Stimulated activated CD4-positive, alpha-beta T cell treated with anti-CD3 and anti-CD28 coated beads, Interleukin-15, amount 100 ng/mL, for 48 hours (primary cell): ENCODE measurements around the gene SLC9A5.

Source experiments
- DNase-seq, 2 donors: peaks; one replicate each; pipeline ENCODE4 v3.0.0-alpha.2; 2020; ENCODE audit warnings: low read depth in 2 of 2

SLC9A5 gene

GRCh38 chr16:67215706-67216105 is 33.1 kb upstream of the SLC9A5 start:
- no peak for DNase-seq

- no peak for DNase-seq
Observed at GRCh38 chr16:67216612-67217490, 31.9 kb upstream of the SLC9A5 start.

GRCh38 chr16:67223992-67224391 is 24.8 kb upstream of the SLC9A5 start:
- DNase-seq, result no peak

GRCh38 chr16:67226295-67226803 is 22.4 kb upstream of the SLC9A5 start:
- no peak for DNase-seq

GRCh38 chr16:67226804-67227566 is 21.8 kb upstream of the SLC9A5 start, which contains the start of gene TMEM208:
Gene TMEM208 (plus strand): TSS chr16:67227130. CDS start chr16:67227219, 89 bp downstream.
- peak; percentile 97 to 99 for DNase-seq

- DNase-seq, result no peak
Observed at GRCh38 chr16:67227567-67227921, 21.2 kb upstream of the SLC9A5 start.

- DNase-seq, result no peak
Observed at GRCh38 chr16:67228034-67228785, 20.6 kb upstream of the SLC9A5 start.

GRCh38 chr16:67228905-67229304 is 19.9 kb upstream of the SLC9A5 start:
- DNase-seq, result no peak

- DNase-seq, result no peak
Observed at GRCh38 chr16:67229906-67230808, 18.6 kb upstream of the SLC9A5 start.

- DNase-seq, result no peak
Observed at GRCh38 chr16:67230809-67231660, 17.7 kb upstream of the SLC9A5 start.

GRCh38 chr16:67233596-67233995 is 15.2 kb upstream of the SLC9A5 start:
- no peak for DNase-seq

GRCh38 chr16:67234180-67234597 is 14.6 kb upstream of the SLC9A5 start:
- no peak for DNase-seq

- peak in 1 of 2 donors; percentile 19 for DNase-seq
Observed at GRCh38 chr16:67235816-67236562, 12.8 kb upstream of the SLC9A5 start.

- peak; percentile 84 to 86 for DNase-seq
Observed at GRCh38 chr16:67236563-67237395, 12.0 kb upstream of the SLC9A5 start.

- DNase-seq, result no peak
Observed at GRCh38 chr16:67237396-67238277, 11.1 kb upstream of the SLC9A5 start.

- DNase-seq, result no peak
Observed at GRCh38 chr16:67238278-67238575, 10.6 kb upstream of the SLC9A5 start.

GRCh38 chr16:67238806-67239470 is 9.8 kb upstream of the SLC9A5 start:
- no peak for DNase-seq
